ENCODE measurements around the gene CRB2.

DNA sequence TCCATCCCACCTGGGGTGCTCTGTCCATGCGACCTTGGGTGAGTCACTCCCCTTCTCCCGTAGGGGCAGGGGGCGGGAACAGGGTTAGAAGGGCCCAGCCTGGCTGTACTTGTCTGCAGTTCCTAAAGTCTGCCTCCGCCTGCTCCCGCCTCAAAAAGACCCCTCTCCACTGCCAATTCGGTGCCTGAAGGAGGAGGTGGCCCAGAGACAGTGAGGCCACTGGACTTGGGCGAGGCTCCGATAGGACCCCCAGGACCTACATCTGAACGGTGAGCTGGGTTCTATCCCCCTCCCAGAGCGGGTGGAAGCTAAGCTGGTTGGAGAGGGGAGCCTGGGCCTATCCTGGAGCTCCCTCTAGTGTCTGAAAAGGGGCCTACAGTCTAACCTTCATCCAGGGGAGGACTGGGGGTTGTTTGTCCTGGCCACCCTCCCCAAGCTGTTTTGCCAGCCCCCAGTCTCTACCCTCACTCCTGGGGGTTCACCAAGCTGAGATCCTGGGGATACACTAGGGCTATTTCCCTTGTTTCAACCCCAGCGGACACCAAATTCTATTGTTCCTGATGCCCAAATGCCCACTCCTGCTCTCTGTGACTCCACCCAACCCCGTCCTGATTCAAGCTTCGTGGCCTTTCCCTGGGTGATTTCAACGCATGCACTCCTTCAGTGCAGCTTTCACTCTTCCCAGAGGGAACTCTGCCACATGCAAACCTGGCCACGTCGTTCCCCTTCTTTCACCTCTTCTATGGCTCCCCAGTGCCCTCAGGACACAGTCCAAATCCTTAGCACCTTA lies 6.1 kb upstream of the CRB2 start:
- TF ChIP-seq CTCF (IDR thresholded peaks at IDR 0.05) (peak; percentile 88 to 99 (median 94)), POLR2A (IDR thresholded peaks at IDR 0.05) (no peak)

Data from body of pancreas (tissue), 4 donors.